K562 (cell line): ENCODE results near the gene BPNT1. TPM values are rescaled to one million over a fixed set of nuclear protein-coding genes. Genes with fewer than 3 reads are reported as not detected.
A peak's percentile ranks its signal among the peaks of the same experiment; 100 is the strongest.

ENCODE experiments used
- ATAC-seq: fragments of 200-7000 bp; cut with Tn5 transposase; 3 replicates; pipeline ENCODE4 v1.9.1; 2020; ENCODE audit warnings: moderate library complexity
- BruUV-seq: library from RNA; stranded (reverse); fragments of 400-500 nt; replicated peaks from 2 replicates; lab custom pipeline; 2021; lab: Mats Ljungman, UMichigan
- CTCF ChIA-PET: fragments of 300-600 bp; formaldehyde crosslinking; extraction: SDS; loops from one replicate; lab custom pipeline; 2021; ENCODE audit warnings: low intra/inter-chr PET ratio; lab: Yijun Ruan, JAX
- POLR2A ChIA-PET: fragments of 300-600, 350-650 bp; sonication (Branson Sonifier 250); formaldehyde crosslinking; extraction: SDS; loops from one replicate; lab custom pipeline; 2021; ENCODE audit warnings: antibody characterized with exemption, inconsistent platforms; lab: Yijun Ruan, JAX
- DNase-seq, 4 experiments: peaks; one replicate each; pipeline versions ENCODE4 v3.0.0 to v3.0.0-alpha.2; 2011 to 2018; ENCODE audit warnings: low spot score in 3 of 4, mixed read lengths in 3 of 4; ENCODE audit errors: extremely low read depth in 1 of 4
- FAIRE-seq: peaks from 2 replicates; lab custom pipeline; 2011; peaks lifted over from hg19 to GRCh38; lab: Jason Lieb, UNC
- H2AFZ ChIP-seq: 2 replicates; pipeline ENCODE4 v1.6.0; 2011; ENCODE audit warnings: low read depth, low read length, control low read depth, inconsistent platforms
- H3K27ac ChIP-seq: fragments of 200-600 bp; 3 replicates; pipeline ENCODE4 v1.8.0; 2011; ENCODE audit warnings: low read depth, mild to moderate bottlenecking, control low read depth, inconsistent platforms, low read length, moderate library complexity, mixed read lengths; ENCODE audit errors: extremely low read depth
- H3K27me3 ChIP-seq, 2 experiments: fragments of 300-600 bp in 1 of 2; 2 replicates in 1 of 2; 3 replicates in 1 of 2; pipeline versions ENCODE4 v1.6.0 to v1.8.0; 2011; ENCODE audit warnings: inconsistent platforms in 2 of 2, low read length in 2 of 2, mild to moderate bottlenecking in 1 of 2, mixed read lengths in 1 of 2, moderate library complexity in 1 of 2; ENCODE audit not compliant: control insufficient read depth in 2 of 2, insufficient read depth in 2 of 2
- H3K36me3 ChIP-seq: fragments of 300-600 bp; 3 replicates; pipeline ENCODE4 v1.8.0; 2011; ENCODE audit warnings: mild to moderate bottlenecking, low read length, inconsistent platforms; ENCODE audit not compliant: control insufficient read depth, insufficient read depth
- H3K4me1 ChIP-seq, 2 experiments: fragments of 200-600 bp in 1 of 2; replicated peaks in 1 of 2; 2 replicates in 1 of 2; 3 replicates in 1 of 2; pipeline versions ENCODE4 v1.5.1 to v1.8.0; 2011; ENCODE audit warnings: inconsistent platforms in 2 of 2, low read length in 2 of 2, mild to moderate bottlenecking in 1 of 2, mixed read lengths in 1 of 2, moderate library complexity in 1 of 2; ENCODE audit not compliant: control insufficient read depth in 2 of 2, insufficient read depth in 2 of 2
- H3K4me2 ChIP-seq: 2 replicates; pipeline ENCODE4 v1.6.1; 2011; ENCODE audit warnings: low read length, control low read depth, inconsistent platforms, mixed read lengths; ENCODE audit not compliant: insufficient read depth
- H3K4me3 ChIP-seq: fragments of 200-600 bp; sonication (generic), shearing (Covaris generic); 2 replicates; pipeline ENCODE4 v1.5.1; 2016; ENCODE audit warnings: control low read depth, inconsistent platforms
- H3K79me2 ChIP-seq: fragments of 200-600 bp; 3 replicates; pipeline ENCODE4 v1.8.0; 2011; ENCODE audit warnings: low read length, inconsistent platforms; ENCODE audit not compliant: control insufficient read depth, insufficient read depth
- H3K9ac ChIP-seq, 2 experiments: 2 replicates each; pipeline versions ENCODE4 v1.6.0 to v1.6.1; 2011; ENCODE audit warnings: low read depth in 2 of 2, low read length in 2 of 2, control low read depth in 1 of 2, inconsistent platforms in 1 of 2, mild to moderate bottlenecking in 1 of 2, mixed read lengths in 1 of 2; ENCODE audit not compliant: insufficient read depth in 1 of 2
- H3K9me1 ChIP-seq: one replicate; pipeline ENCODE4 v1.6.0; 2011; ENCODE audit warnings: inconsistent platforms, mild to moderate bottlenecking, low read length, moderate library complexity; ENCODE audit not compliant: control insufficient read depth, insufficient read depth
- H3K9me3 ChIP-seq: replicated peaks from 2 replicates; pipeline ENCODE4 v1.5.1; 2011; ENCODE audit warnings: low read depth, low read length, inconsistent platforms; ENCODE audit not compliant: control insufficient read depth, insufficient read depth
- H4K20me1 ChIP-seq: replicated peaks from 2 replicates; pipeline ENCODE4 v1.6.1; 2011; ENCODE audit warnings: low read length, inconsistent platforms, mixed read lengths; ENCODE audit not compliant: control insufficient read depth, insufficient read depth
- SIRT6 ChIP-seq: IDR thresholded peaks from one replicate; pipeline ENCODE4 v1.6.1; 2012; ENCODE audit warnings: low read depth, mild to moderate bottlenecking, control low read depth, inconsistent platforms, low read length, moderate library complexity
- TCF7L2 ChIP-seq: fragments of 150-350 bp; IDR thresholded peaks from 2 replicates; pipeline ENCODE4 v1.6.1; 2016; ENCODE audit warnings: low read depth, mild to moderate bottlenecking, low read length, moderate library complexity
- ZBED1 ChIP-seq: IDR thresholded peaks from 2 replicates; pipeline ENCODE4 v1.6.1; 2014
- ZEB2 ChIP-seq: fragments of 450-650 bp; IDR thresholded peaks from 2 replicates; pipeline ENCODE4 v1.6.1; 2016
- ZNF316 ChIP-seq: fragments of 450-650 bp; IDR thresholded peaks from 2 replicates; pipeline ENCODE4 v1.6.1; 2016
- WGBS: fragments of 100-300 bp; shearing (Covaris generic); methylation state at CpG from one replicate; pipeline ENCODE4 v1.1.6; 2016; ENCODE audit warnings: low coverage, mixed read lengths; ENCODE audit not compliant: insufficient coverage; ENCODE audit errors: missing lambda C conversion rate; 5-methylcytosine and 5-hydroxymethylcytosine counted together
- in situ Hi-C: fragments of 300-500 bp; cut with MboI; formaldehyde crosslinking; loops from 4 replicates; pipeline ENCODE4 v1.15.0; 2018; ENCODE audit warnings: inconsistent platforms, mixed read lengths
- intact Hi-C: fragments of 100-400 bp; cut with micrococcal nuclease; formaldehyde crosslinking; loops from 2 replicates; pipeline ENCODE4 v1.14.2; 2022
- polyA plus RNA-seq, 8 experiments: library from polyadenylated mRNA; depleted of rRNA in 4 of 8; stranded (reverse) in 5 of 8; unstranded in 3 of 8; fragments of >200 nt; fragmentation: Nextera tagmentation in 2 of 8; fragmentation: Illumina TruSeq in 1 of 8; extraction: Ambion mirVana in 2 of 8; extraction: Trizol in 1 of 8; gene quantifications; 2 replicates each; pipeline versions ENCODE4 v1.2.1 to v1.2.3, GENCODE V29; 2011 to 2014; ENCODE audit warnings: inconsistent platforms in 1 of 8, missing spikeins in 1 of 8
- total RNA-seq, 7 experiments: library from RNA; depleted of rRNA in 6 of 7; stranded (reverse); fragments of >200 nt in 6 of 7; fragmentation: Illumina TruSeq in 2 of 7; extraction: Trizol in 2 of 7; gene quantifications; 2 replicates each; pipeline versions ENCODE4 v1.2.1 to v1.2.3, GENCODE V29; 2011 to 2021; ENCODE audit warnings: low replicate concordance in 1 of 7
- TF ChIP-seq, protein P1 (sequence below): conservative IDR thresholded peaks from 2 replicates; pipeline ENCODE4 v1.6.1; 2011; ENCODE audit warnings: low read depth, mild to moderate bottlenecking, low read length; ENCODE audit not compliant: control insufficient read depth

The BPNT1 gene
- total and polyA plus RNA-seq, 9 of the 15 experiments (the other 6 are each of a cell fraction or from before 2014, with no cell fraction given): 30.2 to 73.8 (median 40.5) TPM

DNA sequence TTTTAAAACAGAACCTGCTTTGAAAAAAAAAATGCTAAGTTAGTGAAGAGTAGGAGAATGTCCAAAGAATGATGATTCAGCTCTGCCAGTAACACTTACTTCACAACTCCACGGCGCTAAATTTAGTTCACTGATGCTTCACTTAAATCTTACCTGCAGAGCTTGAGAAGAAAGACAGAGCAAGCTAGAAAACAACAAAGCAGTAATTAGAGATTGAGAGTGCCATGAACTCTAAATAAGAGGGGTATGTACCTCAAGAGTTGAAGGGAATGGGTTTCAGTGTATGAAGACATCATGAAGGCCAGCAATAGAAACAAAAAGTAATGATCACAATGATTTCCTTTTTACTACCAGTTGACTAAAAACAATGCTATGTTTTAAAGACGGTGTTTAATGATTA lies 76.1 kb downstream of the BPNT1 start:
- no peaks in the 10 kb centered on the region for H3K79me2 ChIP-seq
- no peaks in the 10 kb centered on the region for H4K20me1 ChIP-seq
- ChIA-PET POLR2A (interaction anchor here (1.2 to 8.9 kb wide), 2 partner anchors 15 to 26 kb away, joined by 3 to 47 read pairs; no protein-coding TSS in a partner anchor), CTCF (no interaction called here)
- intact Hi-C loops (no loop called here), in situ Hi-C loops (no loop called here)
- H3K36me3 ChIP-seq: peaks cover 94% of the 10 kb centered on the region
- DNase-seq (no peak), FAIRE-seq (no peak), ATAC-seq (no peak)
- no peaks in the 10 kb centered on the region for H3K27me3 ChIP-seq
- TF ChIP-seq ZBED1: no peak
- TF ChIP-seq ZEB2: no peak
- TF ChIP-seq, protein P1, sequence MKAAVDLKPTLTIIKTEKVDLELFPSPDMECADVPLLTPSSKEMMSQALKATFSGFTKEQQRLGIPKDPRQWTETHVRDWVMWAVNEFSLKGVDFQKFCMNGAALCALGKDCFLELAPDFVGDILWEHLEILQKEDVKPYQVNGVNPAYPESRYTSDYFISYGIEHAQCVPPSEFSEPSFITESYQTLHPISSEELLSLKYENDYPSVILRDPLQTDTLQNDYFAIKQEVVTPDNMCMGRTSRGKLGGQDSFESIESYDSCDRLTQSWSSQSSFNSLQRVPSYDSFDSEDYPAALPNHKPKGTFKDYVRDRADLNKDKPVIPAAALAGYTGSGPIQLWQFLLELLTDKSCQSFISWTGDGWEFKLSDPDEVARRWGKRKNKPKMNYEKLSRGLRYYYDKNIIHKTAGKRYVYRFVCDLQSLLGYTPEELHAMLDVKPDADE: no peak
- peak; percentile 38; the same call in 1 of the 2 replicates for TF ChIP-seq ZNF316
- no peak for TF ChIP-seq SIRT6
- no peak for TF ChIP-seq TCF7L2
- WGBS: 95% methylated on average over 3 of the region's 3 CpGs
- no TSS peak for BruUV-seq
- H3K27ac ChIP-seq: no peak overlapping the region
- no peak overlapping the region for H3K4me3 ChIP-seq
- H3K4me1 ChIP-seq: no peaks in the 10 kb centered on the region
- no peak overlapping the region for H3K9ac ChIP-seq
- H2AFZ ChIP-seq: no peak overlapping the region
- no peak overlapping the region for H3K4me2 ChIP-seq
- no peaks in the 10 kb centered on the region for H3K9me3 ChIP-seq
- no peaks in the 10 kb centered on the region for H3K9me1 ChIP-seq
